Keratinocyte (primary cell): ENCODE results near the gene SUFU. TPM values are rescaled to one million over a fixed set of nuclear protein-coding genes. Genes with fewer than 3 reads are reported as not detected.

Experiments
- DNase-seq: peaks from one replicate; pipeline ENCODE4 v3.0.0-alpha.2; 2011; ENCODE audit warnings: low read depth, missing footprints, low spot score
- FAIRE-seq: peaks from 2 replicates; lab custom pipeline; 2011; peaks lifted over from hg19 to GRCh38; lab: Jason Lieb, UNC
- H2AFZ ChIP-seq: 2 replicates; pipeline ENCODE4 v1.6.0; 2012; ENCODE audit warnings: low read length, control low read depth, inconsistent platforms; ENCODE audit not compliant: control insufficient read depth
- H3K27ac ChIP-seq: 2 replicates; pipeline ENCODE4 v1.5.1; 2011; ENCODE audit warnings: low read length; ENCODE audit not compliant: control insufficient read depth, insufficient read depth
- H3K27me3 ChIP-seq: 3 replicates; pipeline ENCODE4 v1.6.0; 2011; ENCODE audit warnings: low read length; ENCODE audit not compliant: control insufficient read depth, insufficient read depth; ENCODE audit errors: extremely low read depth
- H3K36me3 ChIP-seq, 2 experiments: 2 replicates in 1 of 2; 3 replicates in 1 of 2; pipeline ENCODE4 v1.5.1; 2011; ENCODE audit warnings: low read length in 2 of 2, mild to moderate bottlenecking in 1 of 2; ENCODE audit not compliant: control insufficient read depth in 2 of 2, insufficient read depth in 2 of 2; ENCODE audit errors: extremely low read depth in 1 of 2
- H3K4me1 ChIP-seq: 3 replicates; pipeline ENCODE4 v1.5.1; 2011; ENCODE audit warnings: low read length; ENCODE audit not compliant: control insufficient read depth, insufficient read depth; ENCODE audit errors: extremely low read depth
- H3K4me2 ChIP-seq: 3 replicates; pipeline ENCODE4 v1.6.0; 2011; ENCODE audit warnings: low read depth, low read length; ENCODE audit not compliant: control insufficient read depth, insufficient read depth; ENCODE audit errors: extremely low read depth
- H3K4me3 ChIP-seq, 3 experiments: fragments of 200-600 bp in 1 of 3; sonication (generic) in 1 of 3; 2 replicates in 2 of 3; 3 replicates in 1 of 3; pipeline ENCODE4 v1.5.1; 2011 to 2016; ENCODE audit warnings: low read length in 3 of 3, mild to moderate bottlenecking in 3 of 3, control low read depth in 2 of 3, inconsistent platforms in 1 of 3, low read depth in 1 of 3, mixed read lengths in 1 of 3, mixed run types in 1 of 3, moderate library complexity in 1 of 3; ENCODE audit not compliant: control insufficient read depth in 2 of 3, insufficient read depth in 2 of 3; ENCODE audit errors: extremely low read depth in 1 of 3
- H3K79me2 ChIP-seq: 2 replicates; pipeline ENCODE4 v1.6.0; 2012; ENCODE audit warnings: low read length; ENCODE audit not compliant: control insufficient read depth, insufficient read depth
- H3K9ac ChIP-seq: 3 replicates; pipeline ENCODE4 v1.6.0; 2011; ENCODE audit warnings: low read length; ENCODE audit not compliant: control insufficient read depth, insufficient read depth; ENCODE audit errors: extremely low read depth
- H3K9me1 ChIP-seq: 3 replicates; pipeline ENCODE4 v1.6.0; 2011; ENCODE audit warnings: low read length; ENCODE audit not compliant: control insufficient read depth, insufficient read depth; ENCODE audit errors: extremely low read depth
- H3K9me3 ChIP-seq: 2 replicates; pipeline ENCODE4 v1.5.1; 2012; ENCODE audit warnings: low read depth, low read length; ENCODE audit not compliant: control insufficient read depth
- H4K20me1 ChIP-seq: 3 replicates; pipeline ENCODE4 v1.6.0; 2011; ENCODE audit warnings: low read length; ENCODE audit not compliant: control insufficient read depth, insufficient read depth; ENCODE audit errors: extremely low read depth
- CTCF ChIP-seq, 3 experiments: IDR thresholded peaks in 1 of 3; conservative IDR thresholded peaks in 1 of 3; optimal IDR thresholded peaks in 1 of 3; 2 replicates in 2 of 3; 3 replicates in 1 of 3; pipeline versions ENCODE3 to v1.5.1; 2011; ENCODE audit warnings: low read length in 3 of 3, mild to moderate bottlenecking in 3 of 3, moderate library complexity in 2 of 3, control low read depth in 1 of 3, inconsistent platforms in 1 of 3; ENCODE audit not compliant: insufficient read depth in 2 of 3; ENCODE audit errors: extremely low read depth in 1 of 3
- EZH2 ChIP-seq: IDR thresholded peaks from one replicate; pipeline ENCODE4 v1.6.1; 2012; ENCODE audit warnings: inconsistent platforms, mild to moderate bottlenecking, low read length, moderate library complexity
- dilution Hi-C: fragments of 300-500 bp; cut with MboI; formaldehyde crosslinking; loops from one replicate; pipeline ENCODE4 v1.7.0; 2020; ENCODE audit warnings: low sequenced_read_pairs; ENCODE audit not compliant: extremely low pct_ligation_motif_present
- polyA plus RNA-seq, 5 experiments: library from polyadenylated mRNA; depleted of rRNA in 3 of 5; stranded (reverse) in 3 of 5; stranded (forward) in 1 of 5; unstranded in 1 of 5; fragments of >200 nt; gene quantifications; 1 replicate in 1 of 5; 2 replicates in 3 of 5; 3 replicates in 1 of 5; pipeline versions ENCODE4 v1.2.1 to v1.2.3, GENCODE V29; 2011 to 2012; ENCODE audit warnings: missing spikeins in 2 of 5, low read depth in 1 of 5, low replicate concordance in 1 of 5

The SUFU gene
- polyA plus RNA-seq, 1 donor (not counting 4 experiments of a cell fraction or from before 2014, with no cell fraction given), result 3.7 TPM

DNA sequence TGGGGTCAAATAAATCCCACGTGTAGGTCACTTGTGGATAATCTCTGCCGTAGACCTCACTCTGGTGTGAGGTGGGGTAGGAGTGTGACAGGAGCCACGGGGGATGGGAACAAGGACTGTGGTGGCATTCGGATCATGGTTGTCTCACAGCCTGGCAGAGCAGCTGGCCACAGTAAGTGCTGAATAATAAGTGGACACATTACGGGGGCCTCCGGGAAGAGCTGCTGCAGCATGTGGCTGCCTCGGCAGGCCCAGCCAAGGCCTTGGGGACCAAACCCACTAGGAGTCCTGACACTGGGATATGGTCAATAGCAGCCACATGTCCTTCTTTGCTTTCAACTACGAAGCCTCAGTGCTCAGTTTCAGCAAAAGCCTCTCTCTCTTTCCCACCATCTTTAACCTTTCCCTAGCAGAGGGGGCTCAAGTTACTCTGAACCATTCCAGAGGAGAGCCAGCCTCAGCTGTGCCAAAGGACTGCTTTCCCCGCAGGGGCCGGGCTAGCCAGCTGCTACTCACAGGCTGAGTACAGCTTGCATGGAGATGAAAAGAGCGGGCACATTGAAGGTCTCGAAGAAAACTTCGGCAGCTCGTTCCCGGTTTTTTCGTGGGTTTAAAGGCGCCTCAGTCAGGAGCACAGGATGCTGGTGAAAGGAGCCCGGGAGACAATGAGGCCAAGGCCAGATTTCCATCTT is 18.5 kb upstream of the SUFU start:
- peaks cover 5% of the 10 kb centered on the region for H4K20me1 ChIP-seq
- peaks cover 45 to 52% of the 10 kb centered on the region in 2 experiments for H3K36me3 ChIP-seq
- peaks cover 11% of the 10 kb centered on the region for H3K79me2 ChIP-seq
- dilution Hi-C loops, result no loop called here
- no peak overlapping the region for H3K4me3 ChIP-seq
- DNase-seq, result no peak
- no peaks in the 10 kb centered on the region for H3K27me3 ChIP-seq
- no peaks in the 10 kb centered on the region for H3K4me1 ChIP-seq
- H3K27ac ChIP-seq, result no peak overlapping the region
- no peaks in the 10 kb centered on the region for H3K9me3 ChIP-seq
- FAIRE-seq, result no peak
- H3K9me1 ChIP-seq, result no peaks in the 10 kb centered on the region
- no peak overlapping the region for H2AFZ ChIP-seq
- H3K4me2 ChIP-seq, result no peak overlapping the region
- no peak overlapping the region for H3K9ac ChIP-seq
- no peak for TF ChIP-seq EZH2
- TF ChIP-seq CTCF (optimal IDR thresholded peaks at IDR 0.05 in 1 of 3, IDR thresholded peaks at IDR 0.05 in 1 of 3, conservative IDR thresholded peaks at IDR 0.05 in 1 of 3; ENCODE audit: extremely low read depth in 1 of 3, insufficient read depth in 2 of 3, low read length in 3 of 3), result no peak

GRCh38 chr10:102491136-102491535 is 12.6 kb upstream of the SUFU start:
- Histone ChIP-seq H3K9me3 (no peaks in the 10 kb centered on the region), H3K4me1 (peaks cover 18% of the 10 kb centered on the region), H2AFZ (no peak overlapping the region), H4K20me1 (peaks cover 24% of the 10 kb centered on the region), H3K4me2 (no peak overlapping the region), H3K4me3 (no peak overlapping the region), H3K27me3 (no peaks in the 10 kb centered on the region), H3K79me2 (peaks cover 63% of the 10 kb centered on the region), H3K9me1 (peaks cover 7% of the 10 kb centered on the region), H3K36me3 (peaks cover 13 to 27% of the 10 kb centered on the region in 2 experiments), H3K9ac (no peak overlapping the region), H3K27ac (no peak overlapping the region)
- dilution Hi-C loops, result no loop called here
- FAIRE-seq, result no peak
- DNase-seq, result no peak
- TF ChIP-seq CTCF (optimal IDR thresholded peaks at IDR 0.05 in 1 of 3, IDR thresholded peaks at IDR 0.05 in 1 of 3, conservative IDR thresholded peaks at IDR 0.05 in 1 of 3; ENCODE audit: extremely low read depth in 1 of 3, insufficient read depth in 2 of 3, low read length in 3 of 3), result no peak
- no peak for TF ChIP-seq EZH2
